Left lung (tissue), 10 donors: Measurements from ENCODE around the gene IL9. TPM values are rescaled to one million over a fixed set of nuclear protein-coding genes. Genes with fewer than 3 reads are reported as not detected.

Experiments used
- ATAC-seq: fragments of 200-7000 bp; cut with Tn5 transposase; one replicate; pipeline ENCODE4 v1.9.1; 2020; ENCODE audit warnings: moderate library complexity
- DNase-seq, 4 donors: peaks; one replicate each; pipeline ENCODE4 v3.0.0-alpha.2; 2013 to 2020
- H3K27ac ChIP-seq, 2 donors: fragments of 200-600 bp; sonication (generic) in 1 of 2; one replicate each; pipeline versions ENCODE4 v1.5.0 to v1.8.0; 2020 to 2021
- H3K27me3 ChIP-seq, 2 donors: fragments of 200-600 bp; sonication (generic) in 1 of 2; one replicate each; pipeline versions ENCODE4 v1.5.0 to v1.8.0; 2020 to 2021
- H3K36me3 ChIP-seq, 2 donors: fragments of 200-600 bp; sonication (generic) in 1 of 2; one replicate each; pipeline versions ENCODE4 v1.5.0 to v1.8.0; 2020 to 2021
- H3K4me1 ChIP-seq, 2 donors: fragments of 200-600 bp; one replicate each; pipeline ENCODE4 v1.8.0; 2021
- H3K4me3 ChIP-seq, 2 donors: fragments of 200-600 bp; sonication (generic) in 1 of 2; one replicate each; pipeline versions ENCODE4 v1.5.0 to v1.8.0; 2020 to 2021; ENCODE audit warnings: mild to moderate bottlenecking in 1 of 2
- H3K9me3 ChIP-seq, 2 donors: fragments of 200-600 bp; sonication (generic) in 1 of 2; one replicate each; pipeline versions ENCODE4 v1.5.0 to v1.8.0; 2020 to 2021
- CTCF ChIP-seq, 2 donors: fragments of 200-600 bp; sonication (generic) in 1 of 2; IDR thresholded peaks; one replicate each; pipeline versions ENCODE4 v1.5.0 to v1.8.0; 2021; ENCODE audit warnings: antibody characterized with exemption in 2 of 2
- intact Hi-C, 2 donors: fragments of 100-400 bp; cut with DNase I; formaldehyde crosslinking; loops; one replicate each; pipeline versions ENCODE4 v1.11.2 to v1.14.2; 2022
- polyA plus RNA-seq, 6 donors: library from polyadenylated mRNA; unstranded; fragments of 120-200 nt; gene quantifications; one replicate each; pipeline ENCODE4 v1.2.1, GENCODE V29; 2013; ENCODE audit not compliant: insufficient read length in 6 of 6
- total RNA-seq, 2 donors: library from RNA; stranded (reverse); fragmentation: NEBNext Ultra II Directional; extraction: Animal tissue kit (Norgen Biotek cat#: 25700); gene quantifications; one replicate each; pipeline ENCODE4 v1.2.1, GENCODE V29; 2021
- donor health status: DM: no; HTN: yes; CAD: no.
- donor health status: DM: no; HTN: no; CAD: no.

The IL9 gene
- total and polyA plus RNA-seq, 8 donors: not detected

- H3K4me3 ChIP-seq: no peak overlapping the region
- no peak for TF ChIP-seq CTCF (IDR thresholded peaks at IDR 0.05)
- H3K9me3 ChIP-seq: no peaks in the 10 kb centered on the region
- intact Hi-C loops: no loop called here
- no peak overlapping the region for H3K27ac ChIP-seq
- H3K36me3 ChIP-seq: no peaks in the 10 kb centered on the region
- peaks cover 4 to 46% of the 10 kb centered on the region in 2 donors for H3K27me3 ChIP-seq
- DNase-seq: peak in 2 of 4 donors; percentile 58 to 70
- no peak for ATAC-seq
- no peaks in the 10 kb centered on the region for H3K4me1 ChIP-seq
Observed at GRCh38 chr5:135937245-135937911, 41.7 kb upstream of the IL9 start.

- TF ChIP-seq CTCF (IDR thresholded peaks at IDR 0.05): no peak
- H3K27me3 ChIP-seq: peaks cover 28 to 61% of the 10 kb centered on the region in 2 donors
- no peak overlapping the region for H3K27ac ChIP-seq
- H3K4me1 ChIP-seq: peaks cover 0 to 7% of the 10 kb centered on the region in 2 donors
- H3K4me3 ChIP-seq: no peak overlapping the region
- peak in 1 of 4 donors; percentile 50 for DNase-seq
- intact Hi-C loops: no loop called here
- no peaks in the 10 kb centered on the region for H3K9me3 ChIP-seq
- peak; percentile 27 for ATAC-seq
- no peaks in the 10 kb centered on the region for H3K36me3 ChIP-seq
Observed at GRCh38 chr5:135934939-135935338, 39.3 kb upstream of the IL9 start.

- Histone ChIP-seq H3K27me3 (peaks cover 57 to 81% of the 10 kb centered on the region in 2 donors), H3K27ac (no peak overlapping the region), H3K9me3 (no peaks in the 10 kb centered on the region), H3K36me3 (no peaks in the 10 kb centered on the region), H3K4me3 (no peak overlapping the region), H3K4me1 (peaks cover 0 to 9% of the 10 kb centered on the region in 2 donors)
- no peak for TF ChIP-seq CTCF (IDR thresholded peaks at IDR 0.05)
- ATAC-seq (no peak), DNase-seq (peak in 1 of 4 donors; percentile 41)
- intact Hi-C loops: no loop called here
Observed at GRCh38 chr5:135930949-135931295, 35.3 kb upstream of the IL9 start.

GRCh38 chr5:135930029-135930948 lies 34.6 kb upstream of the IL9 start:
- Histone ChIP-seq H3K9me3 (no peaks in the 10 kb centered on the region), H3K4me3 (peak overlapping the region; percentile 6 to 16), H3K4me1 (peaks cover 0 to 9% of the 10 kb centered on the region in 2 donors), H3K27me3 (peaks cover 57 to 87% of the 10 kb centered on the region in 2 donors), H3K27ac (no peak overlapping the region), H3K36me3 (no peaks in the 10 kb centered on the region)
- DNase-seq (peak in 1 of 4 donors; percentile 73), ATAC-seq (no peak)
- intact Hi-C loops: no loop called here
- no peak for TF ChIP-seq CTCF (IDR thresholded peaks at IDR 0.05)

GRCh38 chr5:135921388-135921787 lies 25.7 kb upstream of the IL9 start:
- H3K36me3 ChIP-seq: no peaks in the 10 kb centered on the region
- no peak overlapping the region for H3K4me3 ChIP-seq
- ATAC-seq: no peak
- intact Hi-C loops: no loop called here
- TF ChIP-seq CTCF (IDR thresholded peaks at IDR 0.05): no peak
- no peak for DNase-seq
- no peaks in the 10 kb centered on the region for H3K4me1 ChIP-seq
- H3K27ac ChIP-seq: no peak overlapping the region
- H3K27me3 ChIP-seq: peaks cover 7 to 65% of the 10 kb centered on the region in 2 donors
- no peaks in the 10 kb centered on the region for H3K9me3 ChIP-seq
